HCT116 (cell line): ENCODE measurements around the gene PEX26. TPM values are rescaled to one million over a fixed set of nuclear protein-coding genes. Genes with fewer than 3 reads are reported as not detected.

Experiments used
- ATAC-seq: fragments of 200-7000 bp; cut with Tn5 transposase; 2 replicates; pipeline ENCODE4 v1.9.1; 2020; ENCODE audit warnings: mild to moderate bottlenecking, moderate library complexity
- BruUV-seq: library from RNA; stranded (reverse); fragments of 400-500 nt; replicated peaks from 2 replicates; lab custom pipeline; 2021; lab: Mats Ljungman, UMichigan
- CTCF ChIA-PET: fragments of 300-600 bp; sonication (Branson Sonifier 250); formaldehyde crosslinking; loops from one replicate; lab custom pipeline; 2021; ENCODE audit warnings: antibody characterized with exemption; lab: Charles Lee
- POLR2A ChIA-PET: fragments of 300-600, 350-600 bp; sonication (Branson Sonifier 250); formaldehyde crosslinking; loops from one replicate; lab custom pipeline; 2021; ENCODE audit warnings: antibody characterized with exemption; lab: Charles Lee
- RAD21 ChIA-PET, 2 experiments: fragments of 300-600 bp; sonication (Branson Sonifier 250); formaldehyde crosslinking; loops; one replicate each; lab custom pipeline; 2023; ENCODE audit warnings: low total read pairs in 2 of 2; ENCODE audit not compliant: uncharacterized antibody in 2 of 2, unreplicated experiment in 2 of 2, low non-redundant PET in 1 of 2; lab: Charles Lee
- DNase-seq: peaks from one replicate; pipeline ENCODE4 v3.0.0-alpha.2; 2010; ENCODE audit warnings: low read depth, low spot score
- H2AFZ ChIP-seq: fragments of 200-600 bp; shearing (Covaris generic), sonication (generic); 2 replicates; pipeline ENCODE4 v1.6.1; 2017; ENCODE audit warnings: low read depth, mixed run types, mixed read lengths, antibody characterized with exemption, low read length; ENCODE audit not compliant: poor library complexity, severe bottlenecking
- H3K27ac ChIP-seq: 2 replicates; pipeline ENCODE4 v1.5.1; 2012; ENCODE audit warnings: low read depth, low read length
- H3K27me3 ChIP-seq: fragments of 200-600 bp; sonication (generic); 2 replicates; pipeline ENCODE4 v1.6.1; 2016; ENCODE audit warnings: mixed run types, low read length, mixed read lengths; ENCODE audit not compliant: insufficient read depth
- H3K36me3 ChIP-seq, 2 experiments: fragments of 200-500 bp in 1 of 2; fragments of 200-600 bp in 1 of 2; sonication (Bioruptor generic) in 1 of 2; sonication (generic) in 1 of 2; 2 replicates each; pipeline versions ENCODE4 v1.5.1 to v1.6.1; 2014 to 2016; ENCODE audit warnings: low read length in 2 of 2, inconsistent platforms in 1 of 2, mixed read lengths in 1 of 2, mixed run types in 1 of 2; ENCODE audit not compliant: insufficient read depth in 2 of 2, control insufficient read depth in 1 of 2
- H3K4me1 ChIP-seq, 2 experiments: fragments of 200-600 bp in 1 of 2; sonication (generic) in 1 of 2; 2 replicates each; pipeline versions ENCODE4 v1.5.1 to v1.6.1; 2012 to 2017; ENCODE audit warnings: low read length in 2 of 2, inconsistent platforms in 1 of 2, mild to moderate bottlenecking in 1 of 2, mixed read lengths in 1 of 2, mixed run types in 1 of 2, moderate library complexity in 1 of 2; ENCODE audit not compliant: insufficient read depth in 2 of 2, control insufficient read depth in 1 of 2
- H3K4me2 ChIP-seq: fragments of 200-600 bp; sonication (generic); 2 replicates; pipeline ENCODE4 v1.6.1; 2017; ENCODE audit warnings: mixed run types, low read length, mixed read lengths
- H3K4me3 ChIP-seq, 2 experiments: fragments of 200-600 bp in 1 of 2; sonication (generic) in 1 of 2; replicated peaks in 1 of 2; 2 replicates each; pipeline ENCODE4 v1.5.1; 2011 to 2016; ENCODE audit warnings: low read length in 2 of 2, control low read depth in 1 of 2, low read depth in 1 of 2, mild to moderate bottlenecking in 1 of 2, mixed read lengths in 1 of 2, mixed run types in 1 of 2
- H3K79me2 ChIP-seq: fragments of 200-600 bp; sonication (generic); 2 replicates; pipeline ENCODE4 v1.6.1; 2017; ENCODE audit warnings: mild to moderate bottlenecking, mixed run types, low read length, moderate library complexity, mixed read lengths; ENCODE audit not compliant: insufficient read depth
- H3K9ac ChIP-seq: fragments of 200-600 bp; sonication (generic); 2 replicates; pipeline ENCODE4 v1.6.1; 2016; ENCODE audit warnings: low read length, mixed read lengths
- H3K9me2 ChIP-seq: fragments of 200-600 bp; sonication (generic), shearing (Covaris generic); 2 replicates; pipeline ENCODE4 v1.6.1; 2017; ENCODE audit warnings: mixed run types, mild to moderate bottlenecking, moderate library complexity; ENCODE audit not compliant: insufficient read depth
- H3K9me3 ChIP-seq, 2 experiments: fragments of 200-500 bp in 1 of 2; fragments of 200-600 bp in 1 of 2; sonication (Bioruptor generic) in 1 of 2; sonication (generic) in 1 of 2; 2 replicates each; pipeline ENCODE4 v1.6.1; 2014 to 2017; ENCODE audit warnings: low read length in 2 of 2, mixed read lengths in 2 of 2, inconsistent platforms in 1 of 2, low read depth in 1 of 2, mild to moderate bottlenecking in 1 of 2, mixed run types in 1 of 2, moderate library complexity in 1 of 2; ENCODE audit not compliant: control insufficient read depth in 1 of 2, insufficient read depth in 1 of 2
- H4K20me1 ChIP-seq: fragments of 200-600 bp; sonication (generic), shearing (Covaris generic); 2 replicates; pipeline ENCODE4 v1.6.1; 2017; ENCODE audit warnings: mixed run types, mild to moderate bottlenecking, moderate library complexity; ENCODE audit not compliant: insufficient read depth
- ATF3 ChIP-seq: IDR thresholded peaks from 2 replicates; pipeline ENCODE4 v1.6.1; 2012
- CBX3 ChIP-seq: IDR thresholded peaks from 2 replicates; pipeline ENCODE4 v1.6.1; 2012; ENCODE audit warnings: low read depth
- CEBPB ChIP-seq: IDR thresholded peaks from 2 replicates; pipeline ENCODE4 v1.6.1; 2012; ENCODE audit warnings: low read depth
- EGR1 ChIP-seq: IDR thresholded peaks from 2 replicates; pipeline ENCODE4 v1.6.1; 2012; ENCODE audit warnings: low read depth
- ELF1 ChIP-seq: IDR thresholded peaks from 2 replicates; pipeline ENCODE4 v1.6.1; 2012; ENCODE audit warnings: low read depth, borderline replicate concordance
- EZH2phosphoT487 ChIP-seq: fragments of 200-600 bp; IDR thresholded peaks from 2 replicates; pipeline ENCODE4 v1.6.1; 2018; ENCODE audit warnings: antibody characterized with exemption, borderline replicate concordance
- JUND ChIP-seq: IDR thresholded peaks from 2 replicates; pipeline ENCODE4 v1.6.1; 2012
- MAX ChIP-seq: IDR thresholded peaks from 2 replicates; pipeline ENCODE4 v1.6.1; 2012
- POLR2AphosphoS5 ChIP-seq: IDR thresholded peaks from 2 replicates; pipeline ENCODE4 v1.6.1; 2011; ENCODE audit warnings: mild to moderate bottlenecking, low read depth, low read length, moderate library complexity
- RAD21 ChIP-seq: IDR thresholded peaks from 2 replicates; pipeline ENCODE4 v1.6.1; 2012; ENCODE audit warnings: low read depth, mild to moderate bottlenecking
- ZBTB33 ChIP-seq: IDR thresholded peaks from 2 replicates; pipeline ENCODE4 v1.6.1; 2011; ENCODE audit warnings: mild to moderate bottlenecking, low read length, moderate library complexity; ENCODE audit not compliant: insufficient replicate concordance; ENCODE audit errors: extremely low read depth
- ZFX ChIP-seq: fragments of 450-650 bp; IDR thresholded peaks from 2 replicates; pipeline ENCODE4 v1.6.1; 2017
- ZNF274 ChIP-seq: fragments of 200-500 bp; sonication (Bioruptor generic); IDR thresholded peaks from 2 replicates; pipeline ENCODE4 v1.6.1; 2014; ENCODE audit warnings: mild to moderate bottlenecking, low read depth, low read length, inconsistent platforms
- intact Hi-C: fragments of 100-400 bp; cut with micrococcal nuclease; formaldehyde crosslinking; loops from 2 replicates; pipeline ENCODE4 v1.10.0; 2022
- total RNA-seq: library from RNA; stranded (reverse); gene quantifications from one replicate; pipeline ENCODE4 v1.2.1, GENCODE V29; 2021; ENCODE audit not compliant: unreplicated experiment

Gene PEX26
- total RNA-seq, 1 experiment from 2014 or later, result 26.4 TPM

GRCh38 chr22:18111759-18112330 lies 34.1 kb downstream of the PEX26 start:
- ChIA-PET POLR2A (no interaction called here), CTCF (no interaction called here), RAD21 (no interaction called here)
- no peaks in the 10 kb centered on the region for H3K4me1 ChIP-seq
- ATAC-seq (no peak), DNase-seq (no peak)
- H3K9me2 ChIP-seq, result no peaks in the 10 kb centered on the region
- H3K79me2 ChIP-seq, result no peaks in the 10 kb centered on the region
- H3K36me3 ChIP-seq, result no peaks in the 10 kb centered on the region
- intact Hi-C loops, result no loop called here
- no peak overlapping the region for H3K27ac ChIP-seq
- H3K27me3 ChIP-seq, result no peaks in the 10 kb centered on the region
- no peaks in the 10 kb centered on the region for H4K20me1 ChIP-seq
- no peak overlapping the region for H3K4me2 ChIP-seq
- no peaks in the 10 kb centered on the region for H3K9me3 ChIP-seq
- TF ChIP-seq ELF1 (no peak), ZNF274 (no peak), CBX3 (no peak), POLR2AphosphoS5 (no peak), MAX (no peak), ATF3 (no peak), ZBTB33 (no peak), ZFX (no peak), CEBPB (no peak), RAD21 (no peak), EGR1 (no peak), JUND (no peak), EZH2phosphoT487 (no peak)
- no peak overlapping the region for H3K9ac ChIP-seq
- no peak overlapping the region for H3K4me3 ChIP-seq
- H2AFZ ChIP-seq, result no peak overlapping the region
- no TSS peak for BruUV-seq
